Endothelial cell (in vitro differentiated cells): Measurements from ENCODE around the gene LYZL2. TPM values are rescaled to one million over a fixed set of nuclear protein-coding genes. Genes with fewer than 3 reads are reported as not detected.
"Not testable (repeated sequence)": the region's sequence is repeated elsewhere in the genome, so short reads cannot be mapped to it uniquely, and the experiment has no call there.

Experiments used
- DNase-seq: peaks from one replicate; pipeline ENCODE4 v3.0.0; 2021; ENCODE audit warnings: low spot score
- H3K27ac Mint-ChIP-seq: one replicate; pipeline ENCODE4 v1.8.0; 2021; ENCODE audit warnings: mixed read lengths, inconsistent platforms; ENCODE audit not compliant: unreplicated experiment
- H3K27me3 Mint-ChIP-seq: one replicate; pipeline ENCODE4 v1.8.0; 2021; ENCODE audit warnings: mild to moderate bottlenecking, moderate library complexity, mixed read lengths, inconsistent platforms; ENCODE audit not compliant: unreplicated experiment
- H3K36me3 Mint-ChIP-seq: one replicate; pipeline ENCODE4 v1.8.0; 2021; ENCODE audit warnings: mild to moderate bottlenecking, low read depth, mixed read lengths, inconsistent platforms; ENCODE audit not compliant: unreplicated experiment
- H3K4me1 Mint-ChIP-seq: one replicate; pipeline ENCODE4 v1.8.0; 2021; ENCODE audit warnings: mild to moderate bottlenecking, mixed read lengths, inconsistent platforms; ENCODE audit not compliant: unreplicated experiment
- H3K4me3 Mint-ChIP-seq: one replicate; pipeline ENCODE4 v1.8.0; 2021; ENCODE audit warnings: mild to moderate bottlenecking, mixed read lengths, inconsistent platforms; ENCODE audit not compliant: unreplicated experiment
- H3K9me3 Mint-ChIP-seq: one replicate; pipeline ENCODE4 v1.8.0; 2021; ENCODE audit warnings: mixed read lengths, inconsistent platforms; ENCODE audit not compliant: unreplicated experiment
- total RNA-seq: library from RNA; stranded (reverse); fragmentation: NEBNext Ultra II Directional; extraction: Animal tissue kit (Norgen Biotek cat#: 25700); gene quantifications from one replicate; pipeline ENCODE4 v1.2.1, GENCODE V29; 2021; ENCODE audit not compliant: unreplicated experiment
- TF ChIP-seq, protein P1 (sequence below): fragments of 200-600 bp; sonication (generic); IDR thresholded peaks from one replicate; pipeline ENCODE4 v1.5.0; 2021; ENCODE audit warnings: antibody characterized with exemption; ENCODE audit not compliant: unreplicated experiment

The LYZL2 gene
- total RNA-seq, 1 donor from 2014 or later: not detected

- Mint-ChIP-seq H3K4me1 (no peaks in the 10 kb centered on the region), H3K9me3 (no peaks in the 10 kb centered on the region), H3K4me3 (no peak overlapping the region), H3K27ac (no peak overlapping the region), H3K27me3 (no peaks in the 10 kb centered on the region), H3K36me3 (no peaks in the 10 kb centered on the region)
- DNase-seq: no peak
- TF ChIP-seq, protein P1, sequence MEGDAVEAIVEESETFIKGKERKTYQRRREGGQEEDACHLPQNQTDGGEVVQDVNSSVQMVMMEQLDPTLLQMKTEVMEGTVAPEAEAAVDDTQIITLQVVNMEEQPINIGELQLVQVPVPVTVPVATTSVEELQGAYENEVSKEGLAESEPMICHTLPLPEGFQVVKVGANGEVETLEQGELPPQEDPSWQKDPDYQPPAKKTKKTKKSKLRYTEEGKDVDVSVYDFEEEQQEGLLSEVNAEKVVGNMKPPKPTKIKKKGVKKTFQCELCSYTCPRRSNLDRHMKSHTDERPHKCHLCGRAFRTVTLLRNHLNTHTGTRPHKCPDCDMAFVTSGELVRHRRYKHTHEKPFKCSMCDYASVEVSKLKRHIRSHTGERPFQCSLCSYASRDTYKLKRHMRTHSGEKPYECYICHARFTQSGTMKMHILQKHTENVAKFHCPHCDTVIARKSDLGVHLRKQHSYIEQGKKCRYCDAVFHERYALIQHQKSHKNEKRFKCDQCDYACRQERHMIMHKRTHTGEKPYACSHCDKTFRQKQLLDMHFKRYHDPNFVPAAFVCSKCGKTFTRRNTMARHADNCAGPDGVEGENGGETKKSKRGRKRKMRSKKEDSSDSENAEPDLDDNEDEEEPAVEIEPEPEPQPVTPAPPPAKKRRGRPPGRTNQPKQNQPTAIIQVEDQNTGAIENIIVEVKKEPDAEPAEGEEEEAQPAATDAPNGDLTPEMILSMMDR: no peak
Observed at GRCh38 chr10:30625080-30625479, 4.5 kb downstream of the LYZL2 start.

DNA sequence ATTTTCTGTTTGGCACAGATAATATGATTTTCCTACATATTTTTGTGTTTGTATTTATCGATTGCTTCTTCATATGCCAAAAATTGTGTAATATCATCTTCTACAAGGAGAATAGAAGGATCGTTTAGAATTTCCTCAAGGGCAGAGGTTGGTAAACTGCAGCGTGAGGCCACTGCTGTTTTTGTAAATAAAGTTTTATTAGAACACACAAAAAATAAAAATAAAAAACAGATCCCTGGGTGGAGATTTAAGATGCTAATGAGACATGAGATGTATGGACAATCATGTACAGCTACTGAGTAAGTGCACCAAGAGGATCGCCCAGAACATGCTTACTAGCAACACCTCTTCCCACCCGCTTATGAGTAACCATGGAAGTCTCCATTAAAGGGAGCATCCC is 9.6 kb downstream of the LYZL2 start:
- H3K36me3 Mint-ChIP-seq: no peaks in the 10 kb centered on the region
- no peak for DNase-seq
- H3K4me1 Mint-ChIP-seq: peaks cover 5% of the 10 kb centered on the region

DNA sequence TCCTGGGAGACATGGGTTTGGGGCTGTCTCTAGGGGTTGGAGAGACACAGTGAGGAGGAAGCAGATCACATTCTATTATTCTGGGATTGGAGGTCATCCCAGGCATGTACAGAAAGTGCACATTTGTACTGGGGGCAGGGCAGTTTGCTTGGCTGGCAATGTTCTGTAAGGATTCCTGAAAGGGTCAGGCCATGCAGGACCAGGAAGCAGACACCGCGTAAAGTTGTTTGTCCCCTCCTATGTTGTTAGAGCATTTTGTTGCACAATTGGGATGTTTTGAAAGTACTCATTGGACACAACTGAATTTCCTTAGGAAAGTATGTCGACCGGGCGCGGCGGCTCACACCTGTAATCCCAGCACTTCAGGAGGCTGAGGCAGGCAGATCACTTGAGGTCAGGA is 12.5 kb downstream of the LYZL2 start:
- no peaks in the 10 kb centered on the region for H3K27me3 Mint-ChIP-seq
- H3K27ac Mint-ChIP-seq: no peak overlapping the region
- TF ChIP-seq, protein P1: no peak
- H3K9me3 Mint-ChIP-seq: no peaks in the 10 kb centered on the region
- DNase-seq: no peak
- no peaks in the 10 kb centered on the region for H3K36me3 Mint-ChIP-seq
- peaks cover 5% of the 10 kb centered on the region for H3K4me1 Mint-ChIP-seq
- no peak overlapping the region for H3K4me3 Mint-ChIP-seq

More for the DNA sequence above, 9.6 kb downstream of the LYZL2 start:
- TF ChIP-seq, protein P1: no peak
- Mint-ChIP-seq H3K27ac (no peak overlapping the region), H3K27me3 (no peaks in the 10 kb centered on the region), H3K9me3 (no peaks in the 10 kb centered on the region), H3K4me3 (no peak overlapping the region)

- not testable (repeated sequence) for H3K27ac Mint-ChIP-seq, H3K27me3 Mint-ChIP-seq, H3K9me3 Mint-ChIP-seq, H3K36me3 Mint-ChIP-seq, H3K4me3 Mint-ChIP-seq, DNase-seq, H3K4me1 Mint-ChIP-seq
Observed at GRCh38 chr10:30611041-30611440, 18.5 kb downstream of the LYZL2 start.

GRCh38 chr10:30607814-30608213 is 21.7 kb downstream of the LYZL2 start:
- peaks cover 4% of the 10 kb centered on the region for H3K27me3 Mint-ChIP-seq
- H3K4me3 Mint-ChIP-seq: no peak overlapping the region
- DNase-seq: no peak
- no peaks in the 10 kb centered on the region for H3K36me3 Mint-ChIP-seq
- TF ChIP-seq, protein P1: no peak
- no peak overlapping the region for H3K27ac Mint-ChIP-seq
- H3K9me3 Mint-ChIP-seq: no peaks in the 10 kb centered on the region
- peaks cover 3% of the 10 kb centered on the region for H3K4me1 Mint-ChIP-seq

DNA sequence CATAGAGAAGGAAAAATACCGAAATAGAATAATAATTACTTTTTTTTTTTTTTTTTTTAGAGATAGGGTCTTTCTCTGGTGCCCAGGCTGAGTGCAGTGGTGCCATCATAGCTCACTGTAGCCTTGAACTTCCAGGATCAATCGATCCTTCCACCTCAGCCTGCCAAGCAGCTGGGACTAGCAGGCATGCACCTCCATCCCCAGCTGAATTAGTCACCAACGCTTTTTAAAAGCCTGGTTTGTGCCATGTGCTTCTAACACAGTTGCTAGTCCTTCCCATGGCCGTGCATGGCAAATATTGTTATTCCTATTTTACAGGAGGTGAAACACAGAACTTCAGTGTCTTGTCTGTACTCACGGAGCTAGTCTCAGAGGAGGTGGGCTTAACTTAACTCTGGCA is 23.2 kb downstream of the LYZL2 start:
- Mint-ChIP-seq H3K4me1 (peaks cover 3% of the 10 kb centered on the region), H3K27ac (no peak overlapping the region), H3K36me3 (no peaks in the 10 kb centered on the region), H3K9me3 (no peaks in the 10 kb centered on the region), H3K27me3 (peaks cover 4% of the 10 kb centered on the region), H3K4me3 (no peak overlapping the region)
- no peak for DNase-seq
- TF ChIP-seq, protein P1: no peak

DNA sequence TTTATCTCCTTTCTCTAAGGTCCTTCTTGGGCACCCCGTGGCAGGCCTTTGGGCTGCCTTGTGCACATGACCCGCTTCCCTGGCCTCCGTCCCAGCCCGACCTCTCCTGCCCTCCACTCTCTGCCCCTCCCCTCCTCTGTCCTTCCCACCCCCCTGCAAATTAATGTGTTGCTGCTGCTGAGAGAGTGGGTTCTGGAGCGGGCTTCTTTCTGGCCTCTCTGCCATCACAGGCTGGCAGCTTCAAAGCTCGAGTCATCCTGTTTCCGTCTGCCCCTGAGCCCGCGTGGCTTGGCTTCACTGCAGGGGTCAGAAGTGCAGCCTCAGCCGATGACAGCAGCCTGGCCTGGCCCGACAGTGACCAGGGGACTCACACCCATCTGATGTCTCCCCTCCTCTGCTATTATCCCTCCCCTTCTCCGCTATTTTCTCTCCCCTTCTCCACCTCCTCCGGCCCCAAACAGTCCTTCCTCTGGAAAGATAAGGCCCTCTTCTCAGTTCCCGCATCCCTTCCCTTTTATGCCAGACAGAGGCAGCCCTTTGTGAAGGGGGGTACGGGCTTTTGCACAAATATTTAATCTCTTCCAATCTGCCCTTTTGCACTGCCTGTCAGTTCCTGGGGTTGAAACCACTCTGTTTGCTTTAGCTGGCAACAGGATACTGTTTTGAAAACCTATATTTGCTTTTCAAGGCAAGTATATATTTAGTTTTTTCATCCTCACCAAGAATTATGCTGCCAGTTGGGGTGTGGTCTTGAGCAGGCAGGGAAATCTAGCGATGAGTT is 24.0 kb downstream of the LYZL2 start:
- not testable (repeated sequence) for H3K36me3 Mint-ChIP-seq, H3K9me3 Mint-ChIP-seq, DNase-seq, H3K27me3 Mint-ChIP-seq, H3K27ac Mint-ChIP-seq, H3K4me1 Mint-ChIP-seq, H3K4me3 Mint-ChIP-seq
